ENCODE data around the gene LRRC14B. TPM values are rescaled to one million over a fixed set of nuclear protein-coding genes. Genes with fewer than 3 reads are reported as not detected.

Gene LRRC14B
- total and polyA plus RNA-seq, 2 of the 13 experiments (the other 11 are each of a cell fraction or from before 2014, with no cell fraction given) = not detected

DNA sequence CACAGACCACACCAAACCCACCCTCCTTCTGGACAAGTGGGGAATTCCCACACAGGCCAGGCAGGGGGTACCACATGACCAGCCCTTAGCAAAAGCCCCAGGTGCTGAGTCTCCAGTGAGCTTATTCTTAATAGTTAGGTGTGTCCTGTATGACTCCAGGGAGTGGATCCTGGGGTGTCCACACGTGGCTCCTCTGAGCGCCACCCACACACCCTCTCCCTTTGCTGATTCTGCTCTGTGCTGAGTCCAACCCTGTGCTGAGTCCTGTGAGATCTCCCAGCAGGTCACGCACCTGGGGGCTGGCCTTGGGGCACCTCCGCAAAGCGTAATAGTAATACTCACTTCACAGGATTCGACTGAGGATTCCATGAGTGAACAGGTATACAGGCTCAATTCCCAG, 12.7 kb downstream of the LRRC14B start:
- ChIA-PET POLR2A (interaction anchor here (1.9 kb wide), 1 partner anchor 14 kb away, joined by 4 read pairs; the partner anchor contains the start of genes CCDC127 and SDHA), CTCF (ENCODE audit: low intra/inter-chr PET ratio, low total read pairs) (no interaction called here)
- Histone ChIP-seq H3K27me3 (ENCODE audit: control insufficient read depth in 1 of 2, insufficient read depth in 2 of 2, low read length in 2 of 2) (no peaks in the 10 kb centered on the region), H3K27ac (ENCODE audit: extremely low read length, insufficient read depth, low read length) (no peak overlapping the region), H3K9ac (ENCODE audit: insufficient read depth, low read depth, low read length) (no peak overlapping the region), H3K9me3 (ENCODE audit: low read length) (no peaks in the 10 kb centered on the region), H3K4me3 (replicated peaks in 1 of 3; ENCODE audit: insufficient read depth in 1 of 3, low read depth in 2 of 3, low read length in 3 of 3) (no peak overlapping the region), H2AFZ (ENCODE audit: low read length) (no peak overlapping the region), H4K20me1 (ENCODE audit: insufficient read depth, low read length) (peaks cover 11% of the 10 kb centered on the region; the same call in 1 of the 2 replicates), H3K4me2 (ENCODE audit: low read depth, low read length) (no peak overlapping the region), H3K36me3 (replicated peaks in 1 of 2; ENCODE audit: control insufficient read depth in 1 of 2, insufficient read depth in 2 of 2, low read length in 2 of 2) (peaks cover 15 to 40% of the 10 kb centered on the region in 2 experiments; a peak in 4 of 5 replicates), H3K79me2 (ENCODE audit: insufficient read depth, low read length) (peaks cover 16% of the 10 kb centered on the region), H3K4me1 (ENCODE audit: insufficient read depth, low read length) (no peaks in the 10 kb centered on the region)
- FAIRE-seq (no peak), ATAC-seq (no peak), DNase-seq (ENCODE audit: low spot score) (no peak)
- in situ Hi-C loops (cut with HindIII; ENCODE audit: extremely low pct_ligation_motif_present, low pct_unique_long_range_greater_than_20kb) = no loop called here
- no TSS peak for BruUV-seq (replicated peaks)
- intact Hi-C loops (cut with micrococcal nuclease; ENCODE audit: unreplicated experiment) = no loop called here
- WGBS (ENCODE audit: low lambda C conversion rate) = 93% methylated on average over 6 of the region's 6 CpGs
- no peak for TF ChIP-seq ASH2L (IDR thresholded peaks at IDR 0.05; ENCODE audit: insufficient read length, low read depth, low read length)

DNA sequence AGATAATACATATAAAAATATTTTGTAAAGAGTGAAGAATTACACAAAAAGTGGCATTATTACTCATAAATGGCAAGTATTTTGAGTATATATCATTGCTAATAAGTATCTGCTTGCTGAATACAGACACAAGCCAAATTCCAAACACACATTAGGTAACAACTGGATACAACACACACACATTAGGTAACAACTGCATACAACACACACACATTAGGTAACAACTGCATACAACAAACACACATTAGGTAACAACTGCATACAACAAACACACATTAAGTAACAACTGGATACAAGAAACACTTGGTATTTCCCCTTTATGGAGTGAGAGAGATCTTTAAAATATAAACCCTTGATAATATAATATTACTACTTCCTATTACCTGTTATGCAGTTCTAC, 13.2 kb downstream of the LRRC14B start:
- no peak for FAIRE-seq
- POLR2A ChIA-PET = interaction anchor here (1.9 kb wide), 1 partner anchor 13 kb away, joined by 4 read pairs; the partner anchor contains the start of genes CCDC127 and SDHA
- Histone ChIP-seq H3K4me3 (replicated peaks in 1 of 3; ENCODE audit: insufficient read depth in 1 of 3, low read depth in 2 of 3, low read length in 3 of 3) (no peak overlapping the region), H3K27ac (ENCODE audit: extremely low read length, insufficient read depth, low read length) (no peak overlapping the region), H3K4me1 (ENCODE audit: insufficient read depth, low read length) (no peaks in the 10 kb centered on the region), H3K9ac (ENCODE audit: insufficient read depth, low read depth, low read length) (no peak overlapping the region), H2AFZ (ENCODE audit: low read length) (no peak overlapping the region), H3K36me3 (replicated peaks in 1 of 2; ENCODE audit: control insufficient read depth in 1 of 2, insufficient read depth in 2 of 2, low read length in 2 of 2) (peaks cover 15 to 40% of the 10 kb centered on the region in 2 experiments; a peak in 4 of 5 replicates), H3K79me2 (ENCODE audit: insufficient read depth, low read length) (peaks cover 17% of the 10 kb centered on the region), H3K4me2 (ENCODE audit: low read depth, low read length) (no peak overlapping the region), H4K20me1 (ENCODE audit: insufficient read depth, low read length) (peaks cover 11% of the 10 kb centered on the region; the same call in 1 of the 2 replicates), H3K27me3 (ENCODE audit: control insufficient read depth in 1 of 2, insufficient read depth in 2 of 2, low read length in 2 of 2) (no peaks in the 10 kb centered on the region), H3K9me3 (ENCODE audit: low read length) (no peaks in the 10 kb centered on the region)
- ATAC-seq = no peak
- BruUV-seq (replicated peaks) = no TSS peak
- intact Hi-C loops (cut with micrococcal nuclease; ENCODE audit: unreplicated experiment) (no loop called here), in situ Hi-C loops (cut with HindIII; ENCODE audit: extremely low pct_ligation_motif_present, low pct_unique_long_range_greater_than_20kb) (no loop called here)
- DNase-seq (ENCODE audit: low spot score) = no peak
- CTCF ChIA-PET (ENCODE audit: low intra/inter-chr PET ratio, low total read pairs) = no interaction called here
- TF ChIP-seq ZNF318 (CRISPR knock-in tag; IDR thresholded peaks at IDR 0.05) = no peak
- TF ChIP-seq MAFG (CRISPR knock-in tag; IDR thresholded peaks at IDR 0.05) = no peak
- TF ChIP-seq HNF1B (CRISPR knock-in tag; IDR thresholded peaks at IDR 0.05) = no peak
- TF ChIP-seq ZKSCAN8 (CRISPR knock-in tag; IDR thresholded peaks at IDR 0.05; ENCODE audit: borderline replicate concordance) = 0 out of 2 replicates have a peak, but pooled peaks have one; percentile 47
- TF ChIP-seq HOXD1 (CRISPR knock-in tag; IDR thresholded peaks at IDR 0.05) = no peak
- no peak for TF ChIP-seq ZNF44 (CRISPR knock-in tag; IDR thresholded peaks at IDR 0.05)
